HCT116 (cell line): ENCODE measurements around the gene DNAJC16.

ENCODE experiments used
- EZH2phosphoT487 ChIP-seq: fragments of 200-600 bp; IDR thresholded peaks from 2 replicates; pipeline ENCODE4 v1.6.1; 2018; ENCODE audit warnings: antibody characterized with exemption, borderline replicate concordance
- JUND ChIP-seq: IDR thresholded peaks from 2 replicates; pipeline ENCODE4 v1.6.1; 2012
- POLR2A ChIP-seq: IDR thresholded peaks from 2 replicates; pipeline ENCODE4 v1.7.0; 2011; ENCODE audit warnings: borderline replicate concordance; ENCODE audit not compliant: insufficient read depth, insufficient read length; ENCODE audit errors: extremely low read depth
- REST ChIP-seq: IDR thresholded peaks from 2 replicates; pipeline ENCODE4 v1.6.1; 2012; ENCODE audit warnings: low read depth
- TCF7L2 ChIP-seq: IDR thresholded peaks from 2 replicates; pipeline ENCODE4 v1.7.0; 2011; ENCODE audit warnings: borderline replicate concordance, inconsistent platforms; ENCODE audit not compliant: insufficient read depth, insufficient read length; ENCODE audit errors: extremely low read depth

DNA sequence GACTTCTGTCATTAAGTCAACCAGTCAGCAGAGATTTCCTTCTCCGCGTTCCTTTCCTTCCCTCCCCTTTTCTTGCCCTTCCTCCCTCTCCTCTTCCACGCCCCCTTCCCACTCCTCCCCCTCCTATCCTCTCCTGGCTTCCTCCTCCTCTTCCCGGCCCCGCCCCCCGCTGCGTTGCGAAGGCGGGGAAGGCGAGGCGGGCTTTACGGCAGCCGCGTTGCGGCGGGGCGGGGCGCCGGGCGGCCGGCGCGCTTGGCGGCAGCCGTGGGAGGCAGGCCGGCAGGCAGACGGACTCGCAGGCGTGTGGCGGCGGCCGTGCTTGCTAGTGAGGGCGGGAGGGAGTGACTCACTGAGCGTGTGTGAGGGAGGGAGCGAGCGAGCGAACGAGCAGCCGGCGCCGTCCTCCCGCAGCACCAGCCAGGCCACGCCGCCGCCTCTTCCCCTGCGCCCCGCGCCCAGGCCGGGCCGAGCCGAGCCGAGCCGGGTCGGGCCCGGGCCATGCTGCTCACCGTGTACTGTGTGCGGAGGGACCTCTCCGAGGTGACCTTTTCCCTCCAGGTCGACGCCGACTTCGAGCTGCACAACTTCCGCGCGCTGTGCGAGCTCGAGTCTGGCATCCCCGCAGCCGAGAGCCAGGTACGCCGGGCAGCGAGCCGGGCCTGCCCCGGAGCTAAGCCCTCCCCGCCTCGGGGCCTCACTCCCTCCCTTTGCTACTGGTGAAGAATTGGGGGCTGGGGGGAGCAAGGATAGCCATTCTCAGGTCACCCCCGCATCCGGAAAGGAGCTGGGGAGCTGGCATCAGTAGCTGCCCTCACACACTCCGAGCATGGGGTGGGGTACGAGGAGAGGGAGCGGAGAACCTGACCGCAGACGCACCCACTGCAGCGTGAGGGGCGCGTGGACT, 90.8 kb downstream of the DNAJC16 start, which contains the start of gene DDI2:
- TF ChIP-seq REST, result no peak
- no peak for TF ChIP-seq EZH2phosphoT487
- TF ChIP-seq TCF7L2, result no peak
- TF ChIP-seq JUND, result peak; percentile 60; the same call in 1 of the 2 replicates
- peak; percentile 72 for TF ChIP-seq POLR2A
